ENCODE data around the gene C1QTNF9B. TPM values are rescaled to one million over a fixed set of nuclear protein-coding genes. Genes with fewer than 3 reads are reported as not detected.

The C1QTNF9B gene
- total RNA-seq, 4 donors from 2014 or later: 1.1 TPM; not detected in 3

GRCh38 chr13:23856008-23856750 is 41.1 kb downstream of the C1QTNF9B start:
- no peaks in the 10 kb centered on the region for H3K27me3 ChIP-seq
- WGBS: 59% methylated on average over 5 of the region's 5 CpGs
- TF ChIP-seq EP300 (IDR thresholded peaks at IDR 0.05): no peak
- no peak for TF ChIP-seq POLR2AphosphoS5 (IDR thresholded peaks at IDR 0.05)
- TF ChIP-seq, protein P1, sequence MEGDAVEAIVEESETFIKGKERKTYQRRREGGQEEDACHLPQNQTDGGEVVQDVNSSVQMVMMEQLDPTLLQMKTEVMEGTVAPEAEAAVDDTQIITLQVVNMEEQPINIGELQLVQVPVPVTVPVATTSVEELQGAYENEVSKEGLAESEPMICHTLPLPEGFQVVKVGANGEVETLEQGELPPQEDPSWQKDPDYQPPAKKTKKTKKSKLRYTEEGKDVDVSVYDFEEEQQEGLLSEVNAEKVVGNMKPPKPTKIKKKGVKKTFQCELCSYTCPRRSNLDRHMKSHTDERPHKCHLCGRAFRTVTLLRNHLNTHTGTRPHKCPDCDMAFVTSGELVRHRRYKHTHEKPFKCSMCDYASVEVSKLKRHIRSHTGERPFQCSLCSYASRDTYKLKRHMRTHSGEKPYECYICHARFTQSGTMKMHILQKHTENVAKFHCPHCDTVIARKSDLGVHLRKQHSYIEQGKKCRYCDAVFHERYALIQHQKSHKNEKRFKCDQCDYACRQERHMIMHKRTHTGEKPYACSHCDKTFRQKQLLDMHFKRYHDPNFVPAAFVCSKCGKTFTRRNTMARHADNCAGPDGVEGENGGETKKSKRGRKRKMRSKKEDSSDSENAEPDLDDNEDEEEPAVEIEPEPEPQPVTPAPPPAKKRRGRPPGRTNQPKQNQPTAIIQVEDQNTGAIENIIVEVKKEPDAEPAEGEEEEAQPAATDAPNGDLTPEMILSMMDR (IDR thresholded peaks at IDR 0.05): no peak
- TF ChIP-seq POLR2A (IDR thresholded peaks at IDR 0.05): no peak
- no peak overlapping the region for H3K27ac ChIP-seq
- DNase-seq (ENCODE audit: low spot score in 2 of 2): no peak
- peaks cover 4% of the 10 kb centered on the region for H3K4me1 ChIP-seq
- H3K9me3 ChIP-seq: no peaks in the 10 kb centered on the region
- H3K4me3 ChIP-seq: no peak overlapping the region
- H3K36me3 ChIP-seq: peaks cover 12% of the 10 kb centered on the region

DNA sequence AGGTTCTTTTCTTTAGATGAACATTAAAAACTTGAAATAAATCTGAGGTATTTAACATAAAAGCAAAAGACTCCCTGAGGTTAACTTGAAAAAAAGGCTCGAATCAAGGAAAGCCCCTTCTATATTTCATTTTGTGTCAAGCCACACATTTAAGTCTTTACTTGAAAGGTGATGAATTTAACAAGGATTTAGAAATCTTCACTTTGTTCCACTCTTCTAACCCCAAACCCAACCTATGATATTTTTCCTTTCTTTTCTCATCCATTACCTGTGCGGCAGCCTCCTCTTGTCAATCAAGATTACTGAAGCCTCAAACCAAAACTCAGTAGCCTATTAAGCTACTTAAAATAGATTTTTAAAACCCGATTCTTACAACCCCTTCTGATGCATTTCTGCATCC is 41.9 kb downstream of the C1QTNF9B start:
- TF ChIP-seq POLR2AphosphoS5 (IDR thresholded peaks at IDR 0.05) (no peak), POLR2A (IDR thresholded peaks at IDR 0.05) (no peak), EP300 (IDR thresholded peaks at IDR 0.05) (no peak)
- TF ChIP-seq, protein P1 (IDR thresholded peaks at IDR 0.05): no peak
- DNase-seq (ENCODE audit: low spot score in 2 of 2): no peak
- Histone ChIP-seq H3K9me3 (no peaks in the 10 kb centered on the region), H3K4me1 (peaks cover 4% of the 10 kb centered on the region), H3K4me3 (no peak overlapping the region), H3K27me3 (no peaks in the 10 kb centered on the region), H3K36me3 (peaks cover 12% of the 10 kb centered on the region), H3K27ac (no peak overlapping the region)
- 80% methylated on average over 3 of the region's 3 CpGs for WGBS

DNA sequence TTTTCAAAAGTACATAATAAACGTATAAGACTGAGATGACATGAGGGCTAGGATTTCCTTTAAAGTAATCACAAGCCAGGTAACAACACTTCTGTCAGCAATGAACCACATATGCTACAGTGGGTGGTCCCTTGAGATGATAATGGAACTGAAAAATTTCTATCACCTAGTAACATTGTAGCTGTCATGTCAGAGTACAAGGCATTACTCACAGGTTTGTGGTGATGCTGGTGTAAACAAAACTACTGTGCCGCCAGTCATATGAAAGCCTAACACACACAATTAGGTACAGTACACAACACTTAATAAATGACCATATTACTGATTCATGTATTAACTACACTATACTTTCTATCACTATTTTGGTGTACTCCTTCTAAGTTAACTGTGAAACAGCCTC is 45.0 kb downstream of the C1QTNF9B start:
- Histone ChIP-seq H3K36me3 (peaks cover 12% of the 10 kb centered on the region), H3K4me1 (peaks cover 16% of the 10 kb centered on the region), H3K27ac (no peak overlapping the region), H3K9me3 (no peaks in the 10 kb centered on the region), H3K27me3 (no peaks in the 10 kb centered on the region), H3K4me3 (no peak overlapping the region)
- WGBS: 91% methylated on average over 1 of the region's 2 CpGs
- TF ChIP-seq EP300 (IDR thresholded peaks at IDR 0.05): no peak
- TF ChIP-seq POLR2A (IDR thresholded peaks at IDR 0.05): no peak
- TF ChIP-seq, protein P1 (IDR thresholded peaks at IDR 0.05): no peak
- no peak for TF ChIP-seq POLR2AphosphoS5 (IDR thresholded peaks at IDR 0.05)
- no peak for DNase-seq (ENCODE audit: low spot score in 2 of 2)

DNA sequence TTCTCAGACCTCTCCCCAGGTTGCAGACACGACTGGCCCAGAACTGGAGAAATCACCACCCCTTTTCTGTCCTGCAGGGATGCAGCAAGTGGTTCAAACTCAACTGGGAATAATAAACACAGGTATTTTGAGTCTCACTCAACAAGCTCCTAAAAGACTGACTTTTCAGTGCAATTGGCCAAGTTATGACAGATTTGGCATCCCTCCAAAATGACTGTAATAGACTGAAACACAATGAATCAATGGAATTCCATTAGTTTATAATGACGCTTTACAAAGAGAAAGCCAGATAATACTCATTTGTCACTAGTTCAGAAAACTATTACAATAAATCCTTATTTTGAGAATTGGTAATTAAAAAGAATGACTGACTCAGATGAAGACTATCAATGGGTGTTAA is 46.2 kb downstream of the C1QTNF9B start:
- Histone ChIP-seq H3K36me3 (peaks cover 8% of the 10 kb centered on the region), H3K4me3 (no peak overlapping the region), H3K9me3 (no peaks in the 10 kb centered on the region), H3K4me1 (peaks cover 16% of the 10 kb centered on the region), H3K27me3 (no peaks in the 10 kb centered on the region), H3K27ac (no peak overlapping the region)
- no peak for DNase-seq (ENCODE audit: low spot score in 2 of 2)
- no peak for TF ChIP-seq POLR2A (IDR thresholded peaks at IDR 0.05)
- TF ChIP-seq POLR2AphosphoS5 (IDR thresholded peaks at IDR 0.05): no peak
- TF ChIP-seq, protein P1 (IDR thresholded peaks at IDR 0.05): no peak
- no peak for TF ChIP-seq EP300 (IDR thresholded peaks at IDR 0.05)
- WGBS: 53% methylated on average over 2 of the region's 2 CpGs

DNA sequence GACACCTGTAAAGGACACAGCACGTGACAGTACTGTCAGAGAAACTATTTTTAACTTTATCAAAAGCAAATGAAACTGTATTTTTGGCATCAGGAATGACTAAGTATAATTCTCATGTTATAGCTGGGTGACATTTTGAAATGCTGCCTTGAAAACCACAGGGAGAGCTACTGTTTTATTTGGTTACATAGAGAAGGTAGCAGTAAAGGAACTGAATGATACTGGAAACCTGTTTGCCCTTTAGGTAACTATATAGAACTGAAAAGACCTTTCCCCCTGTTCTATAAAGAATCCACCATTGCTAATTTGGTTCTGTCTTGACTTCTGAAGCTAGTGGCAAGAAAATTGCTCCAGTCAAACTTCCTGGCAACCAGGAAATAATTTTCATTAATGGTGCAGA is 47.2 kb downstream of the C1QTNF9B start:
- Histone ChIP-seq H3K4me1 (peaks cover 16% of the 10 kb centered on the region), H3K27me3 (no peaks in the 10 kb centered on the region), H3K4me3 (no peak overlapping the region), H3K9me3 (no peaks in the 10 kb centered on the region), H3K36me3 (peaks cover 3% of the 10 kb centered on the region), H3K27ac (no peak overlapping the region)
- no peak for DNase-seq (ENCODE audit: low spot score in 2 of 2)
- 78% methylated on average over 1 of the region's 1 CpG for WGBS
- TF ChIP-seq, protein P1 (IDR thresholded peaks at IDR 0.05): no peak
- TF ChIP-seq POLR2AphosphoS5 (IDR thresholded peaks at IDR 0.05) (no peak), EP300 (IDR thresholded peaks at IDR 0.05) (no peak)

Data from suprapubic skin (tissue), 4 donors.